Peyer's patch (tissue), 4 donors: ENCODE results near the gene TTC22. TPM values are rescaled to one million over a fixed set of nuclear protein-coding genes. Genes with fewer than 3 reads are reported as not detected.
A peak's percentile ranks its signal among the peaks of the same experiment; 100 is the strongest.

Experiments
- DNase-seq, 3 donors: peaks; one replicate each; pipeline ENCODE4 v3.0.0-alpha.2; 2017 to 2019
- H3K27ac ChIP-seq, 4 donors: fragments of 200-600 bp; sonication (generic); one replicate each; pipeline ENCODE4 v1.5.1; 2016 to 2019
- H3K27me3 ChIP-seq, 2 donors: fragments of 200-600 bp; sonication (generic); one replicate each; pipeline ENCODE4 v1.5.1; 2019
- H3K36me3 ChIP-seq, 3 donors: fragments of 200-600 bp; sonication (generic); one replicate each; pipeline ENCODE4 v1.5.1; 2016 to 2019
- H3K4me1 ChIP-seq, 4 donors: fragments of 200-600 bp; sonication (generic); one replicate each; pipeline ENCODE4 v1.5.1; 2016 to 2019
- H3K4me3 ChIP-seq, 4 donors: fragments of 200-600 bp; sonication (generic); 1 replicate in 3 of 4; 2 replicates in 1 of 4; pipeline ENCODE4 v1.5.1; 2016 to 2019; ENCODE audit warnings: mild to moderate bottlenecking in 1 of 4
- H3K9me3 ChIP-seq, 4 donors: fragments of 200-600 bp; sonication (generic); one replicate each; pipeline ENCODE4 v1.5.1; 2016 to 2019; ENCODE audit warnings: mild to moderate bottlenecking in 1 of 4
- CTCF ChIP-seq, 6 experiments: fragments of 450-650 bp in 4 of 6; fragments of 200-600 bp in 2 of 6; sonication (generic) in 1 of 6; IDR thresholded peaks; one replicate each; pipeline ENCODE4 v1.5.1; 2017 to 2019; ENCODE audit warnings: antibody characterized with exemption in 6 of 6, mild to moderate bottlenecking in 3 of 6, moderate library complexity in 1 of 6
- POLR2A ChIP-seq, 2 donors: fragments of 450-650 bp; IDR thresholded peaks; one replicate each; pipeline ENCODE4 v1.5.1; 2017; ENCODE audit warnings: antibody characterized with exemption in 2 of 2, mild to moderate bottlenecking in 2 of 2, moderate library complexity in 2 of 2
- total RNA-seq, 4 donors: library from RNA; depleted of rRNA; stranded (reverse); fragments of >200 nt; gene quantifications; one replicate each; pipeline ENCODE4 v1.1.0, GENCODE V29; 2016

Gene TTC22
- total RNA-seq, 4 donors from 2014 or later, result 15.7 to 136 (median 102) TPM

GRCh38 chr1:54809496-54810074, 8.5 kb upstream of the TTC22 start:
- TF ChIP-seq CTCF (IDR thresholded peaks at IDR 0.05) (no peak), POLR2A (IDR thresholded peaks at IDR 0.05) (no peak)
- H3K27ac ChIP-seq, result peak overlapping the region in 1 of 4 donors; percentile 35
- no peak overlapping the region for H3K4me3 ChIP-seq
- peak in 2 of 3 donors; percentile 3 to 59 for DNase-seq
- H3K4me1 ChIP-seq, result peaks cover 0 to 20% (median under 1%) of the 10 kb centered on the region in 4 donors
- no peaks in the 10 kb centered on the region for H3K27me3 ChIP-seq
- no peaks in the 10 kb centered on the region for H3K36me3 ChIP-seq
- no peaks in the 10 kb centered on the region for H3K9me3 ChIP-seq

GRCh38 chr1:54808443-54809207, 7.5 kb upstream of the TTC22 start:
- Histone ChIP-seq H3K36me3 (no peaks in the 10 kb centered on the region), H3K4me1 (peaks cover 0 to 21% (median 2%) of the 10 kb centered on the region in 4 donors), H3K4me3 (no peak overlapping the region), H3K27ac (no peak overlapping the region), H3K27me3 (no peaks in the 10 kb centered on the region), H3K9me3 (no peaks in the 10 kb centered on the region)
- DNase-seq, result peak; percentile 10 to 42 (median 27)
- TF ChIP-seq POLR2A (IDR thresholded peaks at IDR 0.05) (no peak), CTCF (IDR thresholded peaks at IDR 0.05) (peak in 1 of 6 experiments; percentile 2)

GRCh38 chr1:54807756-54808155, 6.6 kb upstream of the TTC22 start:
- peak in 2 of 3 donors; percentile 9 to 15 for DNase-seq
- TF ChIP-seq POLR2A (IDR thresholded peaks at IDR 0.05) (no peak), CTCF (IDR thresholded peaks at IDR 0.05) (no peak)
- no peaks in the 10 kb centered on the region for H3K27me3 ChIP-seq
- H3K27ac ChIP-seq, result no peak overlapping the region
- peaks cover 0 to 21% (median 2%) of the 10 kb centered on the region in 4 donors for H3K4me1 ChIP-seq
- no peaks in the 10 kb centered on the region for H3K36me3 ChIP-seq
- no peaks in the 10 kb centered on the region for H3K9me3 ChIP-seq
- H3K4me3 ChIP-seq, result no peak overlapping the region

GRCh38 chr1:54806931-54807611, 5.9 kb upstream of the TTC22 start:
- peak in 2 of 3 donors; percentile 12 to 73 for DNase-seq
- no peak for TF ChIP-seq CTCF (IDR thresholded peaks at IDR 0.05)
- no peak for TF ChIP-seq POLR2A (IDR thresholded peaks at IDR 0.05)
- no peak overlapping the region for H3K27ac ChIP-seq
- no peaks in the 10 kb centered on the region for H3K36me3 ChIP-seq
- no peak overlapping the region for H3K4me3 ChIP-seq
- H3K9me3 ChIP-seq, result no peaks in the 10 kb centered on the region
- H3K4me1 ChIP-seq, result peaks cover 0 to 21% (median 2%) of the 10 kb centered on the region in 4 donors
- no peaks in the 10 kb centered on the region for H3K27me3 ChIP-seq

- DNase-seq, result peak in 2 of 3 donors; percentile 1 to 40
- no peak for TF ChIP-seq CTCF (IDR thresholded peaks at IDR 0.05)
- no peak for TF ChIP-seq POLR2A (IDR thresholded peaks at IDR 0.05)
- H3K4me1 ChIP-seq, result peaks cover under 1 to 21% (median 4%) of the 10 kb centered on the region in 4 donors
- H3K9me3 ChIP-seq, result no peaks in the 10 kb centered on the region
- no peaks in the 10 kb centered on the region for H3K36me3 ChIP-seq
- no peak overlapping the region for H3K4me3 ChIP-seq
- peak overlapping the region in 1 of 4 donors; percentile 93 for H3K27ac ChIP-seq
- H3K27me3 ChIP-seq, result no peaks in the 10 kb centered on the region
Observed at GRCh38 chr1:54805981-54806381, 4.9 kb upstream of the TTC22 start.
